Activated CD8-positive, alpha-beta memory T cell treated with anti-CD3 and anti-CD28 coated beads, Interleukin-2, amount 10 ng/mL, durations not matched to agents 7 days and 5 days (primary cell): ENCODE measurements around the gene TFPT. TPM values are rescaled to one million over a fixed set of nuclear protein-coding genes. Genes with fewer than 3 reads are reported as not detected.

Experiments used
- ATAC-seq: fragments of 150-1000 bp; cut with Tn5 transposase; one replicate; pipeline ENCODE4 v1.10.0; 2021; ENCODE audit warnings: moderate library complexity
- CTCF ChIA-PET: fragments of 350-600 bp; sonication (Branson Sonifier 250); formaldehyde crosslinking; loops from one replicate; lab custom pipeline; 2021; ENCODE audit warnings: antibody characterized with exemption; lab: Charles Lee
- DNase-seq: peaks from one replicate; pipeline ENCODE4 v3.0.0-alpha.2; 2020
- H3K27ac Mint-ChIP-seq: one replicate; pipeline ENCODE4 v1.8.0; 2021; ENCODE audit warnings: mild to moderate bottlenecking, mixed read lengths
- H3K27me3 Mint-ChIP-seq: one replicate; pipeline ENCODE4 v1.8.0; 2021; ENCODE audit warnings: mixed read lengths
- H3K36me3 Mint-ChIP-seq: one replicate; pipeline ENCODE4 v1.8.0; 2021; ENCODE audit warnings: mild to moderate bottlenecking, mixed read lengths
- H3K4me1 Mint-ChIP-seq: one replicate; pipeline ENCODE4 v1.8.0; 2021; ENCODE audit warnings: mixed read lengths
- H3K4me3 Mint-ChIP-seq: one replicate; pipeline ENCODE4 v1.8.0; 2021; ENCODE audit warnings: mild to moderate bottlenecking, moderate library complexity, mixed read lengths
- H3K9me3 Mint-ChIP-seq: one replicate; pipeline ENCODE4 v1.8.0; 2022; ENCODE audit warnings: low read depth, mixed read lengths
- total RNA-seq, 2 experiments: library from RNA; stranded (reverse); gene quantifications; one replicate each; pipeline ENCODE4 v1.2.3, GENCODE V29; 2021

TFPT gene
- total RNA-seq, 2 experiments from 2014 or later = 49.4 to 50.5 TPM

DNA sequence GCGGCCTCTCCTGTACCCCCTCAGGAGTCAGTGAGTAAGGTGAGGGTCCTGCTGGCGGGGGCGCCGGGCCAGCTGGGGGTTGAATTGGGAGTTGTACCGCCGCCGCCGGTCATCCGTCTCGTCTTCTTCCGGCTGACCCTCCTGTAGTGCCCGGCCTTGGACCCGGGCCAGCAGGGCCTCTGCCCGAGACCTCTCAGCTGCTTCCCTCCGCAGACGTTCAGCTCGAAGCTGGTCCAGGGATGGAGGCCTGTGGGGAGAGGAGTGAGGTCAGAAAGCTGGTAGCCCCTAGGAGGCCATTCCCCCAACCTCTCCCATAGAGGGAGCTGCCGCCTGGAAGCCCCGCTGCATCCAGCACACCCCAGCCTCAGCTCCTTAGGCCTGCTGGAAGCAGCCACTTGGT lies 40.2 kb upstream of the TFPT start:
- Mint-ChIP-seq H3K9me3 (no peaks in the 10 kb centered on the region), H3K4me3 (no peak overlapping the region), H3K27me3 (no peaks in the 10 kb centered on the region), H3K36me3 (peaks cover 36% of the 10 kb centered on the region), H3K4me1 (peaks cover 43% of the 10 kb centered on the region), H3K27ac (no peak overlapping the region)
- ATAC-seq = no peak
- no peak for DNase-seq
- CTCF ChIA-PET = no interaction called here

- Mint-ChIP-seq H3K4me3 (no peak overlapping the region), H3K27ac (peak overlapping the region; percentile 74), H3K4me1 (peaks cover 34% of the 10 kb centered on the region), H3K9me3 (no peaks in the 10 kb centered on the region), H3K27me3 (no peaks in the 10 kb centered on the region), H3K36me3 (peaks cover 37% of the 10 kb centered on the region)
- DNase-seq = peak; percentile 68
- no peak for ATAC-seq
- CTCF ChIA-PET = no interaction called here
These were observed 39.3 kb upstream of the TFPT start for GRCh38 chr19:54154603-54155345.

GRCh38 chr19:54153731-54154326 lies 38.4 kb upstream of the TFPT start:
- Mint-ChIP-seq H3K27ac (no peak overlapping the region), H3K9me3 (no peaks in the 10 kb centered on the region), H3K36me3 (peaks cover 40% of the 10 kb centered on the region), H3K4me3 (no peak overlapping the region), H3K27me3 (no peaks in the 10 kb centered on the region), H3K4me1 (peaks cover 29% of the 10 kb centered on the region)
- DNase-seq (no peak), ATAC-seq (no peak)
- CTCF ChIA-PET = no interaction called here

DNA sequence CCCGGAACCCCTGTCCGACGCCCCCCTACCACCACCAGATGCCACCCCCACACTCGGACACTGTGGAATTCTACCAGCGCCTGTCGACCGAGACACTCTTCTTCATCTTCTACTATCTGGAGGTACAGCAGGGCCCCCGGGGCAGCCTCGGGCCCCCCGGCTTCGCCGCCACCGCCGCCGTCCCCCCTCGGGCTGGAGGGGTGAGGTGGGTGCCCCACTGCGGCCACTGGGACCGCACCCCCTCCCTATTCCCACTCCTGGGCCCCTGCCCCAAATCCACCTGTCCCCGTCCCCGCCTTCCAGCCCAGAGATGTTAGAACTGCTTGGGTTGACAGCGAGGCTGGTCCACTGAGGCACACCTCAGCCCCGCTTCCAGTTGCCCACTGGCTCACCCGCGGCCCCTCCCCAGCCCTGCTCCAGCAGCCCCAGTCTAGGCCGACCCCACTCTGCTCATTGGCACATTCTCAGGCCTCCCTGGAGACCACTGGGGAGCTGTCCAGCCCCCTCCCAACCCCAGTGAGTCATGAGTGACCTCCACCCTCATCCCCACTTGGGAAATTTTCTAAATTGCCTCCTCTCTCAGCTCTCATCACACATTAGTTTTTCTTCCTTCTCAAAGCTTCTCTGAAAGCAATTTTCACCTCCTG lies 37.5 kb upstream of the TFPT start:
- DNase-seq (no peak), ATAC-seq (no peak)
- H3K4me3 Mint-ChIP-seq = no peak overlapping the region
- no peaks in the 10 kb centered on the region for H3K27me3 Mint-ChIP-seq
- CTCF ChIA-PET = no interaction called here
- peaks cover 40% of the 10 kb centered on the region for H3K36me3 Mint-ChIP-seq
- H3K27ac Mint-ChIP-seq = no peak overlapping the region
- H3K9me3 Mint-ChIP-seq = no peaks in the 10 kb centered on the region
- peaks cover 21% of the 10 kb centered on the region for H3K4me1 Mint-ChIP-seq

DNA sequence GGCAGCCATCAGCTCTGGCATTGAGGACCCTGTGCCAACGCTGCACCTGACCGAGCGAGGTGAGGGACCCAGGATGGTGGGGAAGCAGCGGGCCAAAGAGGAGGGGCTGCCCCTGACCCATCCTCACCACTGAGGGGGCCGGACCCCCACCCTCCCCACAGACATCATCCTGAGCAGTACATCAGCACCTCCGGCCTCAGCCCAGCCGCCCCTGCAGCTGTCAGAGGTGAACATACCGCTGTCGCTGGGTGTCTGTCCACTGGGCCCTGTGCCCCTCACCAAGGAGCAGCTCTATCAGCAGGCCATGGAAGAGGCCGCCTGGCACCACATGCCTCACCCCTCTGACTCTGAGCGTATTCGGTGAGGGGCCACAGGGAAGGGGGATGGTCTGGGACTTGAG lies 36.8 kb upstream of the TFPT start:
- ATAC-seq = no peak
- Mint-ChIP-seq H3K36me3 (peaks cover 40% of the 10 kb centered on the region), H3K27ac (no peak overlapping the region), H3K9me3 (no peaks in the 10 kb centered on the region), H3K27me3 (no peaks in the 10 kb centered on the region), H3K4me3 (no peak overlapping the region), H3K4me1 (peaks cover 17% of the 10 kb centered on the region)
- CTCF ChIA-PET = no interaction called here
- DNase-seq = no peak

- CTCF ChIA-PET = no interaction called here
- Mint-ChIP-seq H3K36me3 (peaks cover 36% of the 10 kb centered on the region), H3K9me3 (no peaks in the 10 kb centered on the region), H3K4me3 (no peak overlapping the region), H3K4me1 (peaks cover 14% of the 10 kb centered on the region), H3K27ac (no peak overlapping the region), H3K27me3 (no peaks in the 10 kb centered on the region)
- no peak for DNase-seq
- no peak for ATAC-seq
These were observed 36.0 kb upstream of the TFPT start for GRCh38 chr19:54151362-54152035.

- Mint-ChIP-seq H3K9me3 (no peaks in the 10 kb centered on the region), H3K4me1 (peaks cover 3% of the 10 kb centered on the region), H3K27ac (peak overlapping the region; percentile 1), H3K36me3 (peaks cover 39% of the 10 kb centered on the region), H3K4me3 (no peak overlapping the region), H3K27me3 (no peaks in the 10 kb centered on the region)
- DNase-seq = no peak
- CTCF ChIA-PET = interaction anchor here (0.9 to 1.5 kb wide), 3 partner anchors 11 to 12 kb away, joined by 3 to 4 read pairs (median 3); partner anchors contain the start of genes CNOT3 and LENG1
- ATAC-seq = no peak
These were observed 33.8 kb upstream of the TFPT start for GRCh38 chr19:54149021-54149812.

DNA sequence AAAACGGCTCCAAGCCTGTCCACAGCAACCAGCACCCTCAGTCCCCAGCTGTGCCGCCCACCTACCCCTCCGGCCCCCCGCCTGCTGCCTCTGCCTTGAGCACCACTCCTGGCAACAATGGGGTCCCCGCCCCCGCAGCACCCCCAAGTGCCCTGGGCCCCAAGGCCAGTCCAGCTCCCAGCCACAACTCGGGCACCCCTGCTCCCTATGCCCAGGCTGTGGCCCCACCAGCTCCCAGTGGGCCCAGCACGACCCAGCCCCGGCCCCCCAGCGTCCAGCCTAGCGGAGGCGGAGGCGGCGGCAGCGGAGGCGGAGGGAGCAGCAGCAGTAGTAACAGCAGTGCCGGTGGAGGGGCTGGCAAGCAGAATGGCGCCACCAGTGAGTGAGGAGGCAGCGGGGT lies 32.7 kb upstream of the TFPT start:
- Mint-ChIP-seq H3K36me3 (peaks cover 43% of the 10 kb centered on the region), H3K4me1 (no peaks in the 10 kb centered on the region), H3K4me3 (no peak overlapping the region), H3K9me3 (no peaks in the 10 kb centered on the region), H3K27me3 (no peaks in the 10 kb centered on the region), H3K27ac (no peak overlapping the region)
- CTCF ChIA-PET = no interaction called here
- no peak for ATAC-seq
- no peak for DNase-seq

- CTCF ChIA-PET = no interaction called here
These were observed 32.2 kb upstream of the TFPT start for GRCh38 chr19:54147676-54148075.

DNA sequence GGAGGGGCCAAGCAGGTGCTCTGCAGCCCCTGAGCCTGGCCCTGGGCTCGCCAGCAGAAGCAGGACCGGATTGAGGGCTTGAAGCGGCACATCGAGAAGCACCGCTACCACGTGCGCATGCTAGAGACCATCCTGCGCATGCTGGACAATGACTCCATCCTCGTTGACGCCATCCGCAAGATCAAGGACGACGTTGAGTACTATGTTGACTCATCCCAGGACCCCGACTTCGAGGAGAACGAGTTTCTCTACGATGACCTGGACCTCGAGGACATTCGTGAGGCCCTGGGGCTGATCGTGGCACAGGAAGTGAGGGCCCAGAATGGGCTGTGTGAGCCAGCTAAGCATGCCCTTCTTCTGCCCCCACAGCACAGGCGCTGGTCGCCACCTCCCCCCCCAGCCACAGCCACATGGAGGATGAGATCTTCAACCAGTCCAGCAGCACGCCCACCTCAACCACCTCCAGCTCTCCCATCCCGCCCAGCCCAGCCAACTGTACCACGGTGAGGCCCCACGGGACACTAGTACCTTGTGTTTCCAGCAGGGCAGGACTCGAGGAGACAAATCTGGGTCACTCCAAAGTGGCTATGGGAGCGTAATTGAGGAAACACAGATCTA lies 30.2 kb upstream of the TFPT start:
- peaks cover 8% of the 10 kb centered on the region for H3K4me1 Mint-ChIP-seq
- no peak for DNase-seq
- H3K27ac Mint-ChIP-seq = no peak overlapping the region
- ATAC-seq = no peak
- CTCF ChIA-PET = no interaction called here
- peaks cover 36% of the 10 kb centered on the region for H3K36me3 Mint-ChIP-seq
- no peaks in the 10 kb centered on the region for H3K9me3 Mint-ChIP-seq
- no peak overlapping the region for H3K4me3 Mint-ChIP-seq
- no peaks in the 10 kb centered on the region for H3K27me3 Mint-ChIP-seq

More at GRCh38 chr19:54147676-54148075, 32.2 kb upstream of the TFPT start:
- H3K27me3 Mint-ChIP-seq = no peaks in the 10 kb centered on the region
- no peak for DNase-seq
- H3K4me3 Mint-ChIP-seq = no peak overlapping the region
- H3K27ac Mint-ChIP-seq = no peak overlapping the region
- no peaks in the 10 kb centered on the region for H3K4me1 Mint-ChIP-seq
- ATAC-seq = no peak
- H3K9me3 Mint-ChIP-seq = no peaks in the 10 kb centered on the region
- peaks cover 42% of the 10 kb centered on the region for H3K36me3 Mint-ChIP-seq

GRCh38 chr19:54142166-54142780 lies 26.8 kb upstream of the TFPT start:
- Mint-ChIP-seq H3K4me3 (no peak overlapping the region), H3K4me1 (peaks cover 28% of the 10 kb centered on the region), H3K27ac (no peak overlapping the region), H3K36me3 (peaks cover 30% of the 10 kb centered on the region), H3K9me3 (no peaks in the 10 kb centered on the region), H3K27me3 (no peaks in the 10 kb centered on the region)
- CTCF ChIA-PET = no interaction called here
- no peak for ATAC-seq
- no peak for DNase-seq

- CTCF ChIA-PET = interaction anchor here (0.9 kb wide), 1 partner anchor 16 kb away, joined by 3 read pairs; no protein-coding TSS in a partner anchor
- Mint-ChIP-seq H3K4me3 (no peak overlapping the region), H3K36me3 (peaks cover 28% of the 10 kb centered on the region), H3K4me1 (peaks cover 34% of the 10 kb centered on the region), H3K27me3 (no peaks in the 10 kb centered on the region), H3K27ac (no peak overlapping the region), H3K9me3 (no peaks in the 10 kb centered on the region)
- ATAC-seq (no peak), DNase-seq (no peak)
These were observed 25.9 kb upstream of the TFPT start for GRCh38 chr19:54141356-54141755.
